ENCODE measurements around the gene CBY3.
"Not testable (repeated sequence)": the region's sequence is repeated elsewhere in the genome, so short reads cannot be mapped to it uniquely, and the experiment has no call there.

GRCh38 chr5:179649166-179649703, 31.6 kb downstream of the CBY3 start:
- not testable (repeated sequence) for TF ChIP-seq CTCF, POLR2A (IDR thresholded peaks at IDR 0.05)
